WTC11 (cell line): Measurements from ENCODE around the gene BMP7. TPM values are rescaled to one million over a fixed set of nuclear protein-coding genes. Genes with fewer than 3 reads are reported as not detected.

Experiments
- ATAC-seq: fragments of 200-7000 bp; cut with Tn5 transposase; 2 replicates; pipeline ENCODE4 v1.10.0; 2021; ENCODE audit warnings: mild to moderate bottlenecking, moderate library complexity
- CTCF ChIA-PET: fragments of 300-600 bp; sonication (Branson Sonifier 250); formaldehyde crosslinking; loops from one replicate; lab custom pipeline; 2021; ENCODE audit warnings: antibody characterized with exemption; lab: Charles Lee
- POLR2A ChIA-PET: fragments of 350-600 bp; sonication (Branson Sonifier 250); formaldehyde crosslinking; loops from one replicate; lab custom pipeline; 2021; ENCODE audit warnings: antibody characterized with exemption; lab: Charles Lee
- DNase-seq: peaks from one replicate; pipeline ENCODE4 v3.0.0; 2021; ENCODE audit warnings: low spot score
- H3K27ac Mint-ChIP-seq: 2 replicates; pipeline ENCODE4 v1.8.0; 2021; ENCODE audit warnings: mixed read lengths
- H3K27me3 Mint-ChIP-seq: 2 replicates; pipeline ENCODE4 v1.8.0; 2021; ENCODE audit warnings: low read depth, mild to moderate bottlenecking, moderate library complexity, mixed read lengths
- H3K36me3 Mint-ChIP-seq: 2 replicates; pipeline ENCODE4 v1.8.0; 2021; ENCODE audit warnings: mixed read lengths
- H3K4me1 Mint-ChIP-seq: 2 replicates; pipeline ENCODE4 v1.8.0; 2022; ENCODE audit warnings: mixed read lengths
- H3K4me3 Mint-ChIP-seq: 2 replicates; pipeline ENCODE4 v1.8.0; 2021; ENCODE audit warnings: mild to moderate bottlenecking, moderate library complexity, mixed read lengths
- H3K9me3 Mint-ChIP-seq: 2 replicates; pipeline ENCODE4 v1.8.0; 2021; ENCODE audit warnings: mixed read lengths
- AR ChIP-seq: fragments of 250-450 bp; sonication (Bioruptor Pico); IDR thresholded peaks from 2 replicates; pipeline ENCODE4 v1.9.0; 2021; ENCODE audit warnings: mild to moderate bottlenecking
- CREB1 ChIP-seq: sonication (generic); formaldehyde crosslinking; IDR thresholded peaks from 2 replicates; pipeline ENCODE4 v1.8.0; 2023; ENCODE audit warnings: mild to moderate bottlenecking, missing genetic modification reagents
- CREM ChIP-seq: sonication (generic); formaldehyde crosslinking; IDR thresholded peaks from 2 replicates; pipeline ENCODE4 v1.8.1; 2022; ENCODE audit warnings: mild to moderate bottlenecking, missing genetic modification reagents, moderate library complexity
- CTCF ChIP-seq: fragments of 200-600 bp; IDR thresholded peaks from 2 replicates; pipeline ENCODE4 v1.8.0; 2022; ENCODE audit warnings: antibody characterized with exemption
- E2F4 ChIP-seq: sonication (generic); formaldehyde crosslinking; IDR thresholded peaks from 2 replicates; pipeline ENCODE4 v1.8.1; 2022; ENCODE audit warnings: low read depth, mild to moderate bottlenecking, moderate library complexity, missing genetic modification reagents, borderline replicate concordance
- EMX1 ChIP-seq: fragments of 250-450 bp; sonication (Bioruptor Pico); IDR thresholded peaks from 2 replicates; pipeline ENCODE4 v1.8.0; 2021; ENCODE audit warnings: mild to moderate bottlenecking
- ERG ChIP-seq: fragments of 250-450 bp; sonication (Bioruptor Pico); IDR thresholded peaks from 2 replicates; pipeline ENCODE4 v1.8.0; 2021; ENCODE audit warnings: mild to moderate bottlenecking
- FOXP4 ChIP-seq: sonication (generic); formaldehyde crosslinking; IDR thresholded peaks from 2 replicates; pipeline ENCODE4 v1.8.0; 2022; ENCODE audit warnings: mild to moderate bottlenecking, missing genetic modification reagents
- MLX ChIP-seq: sonication (generic); formaldehyde crosslinking; IDR thresholded peaks from 2 replicates; pipeline ENCODE4 v1.8.1; 2023; ENCODE audit warnings: mild to moderate bottlenecking, missing genetic modification reagents, moderate library complexity
- MYBL2 ChIP-seq: sonication (generic); formaldehyde crosslinking; IDR thresholded peaks from 2 replicates; pipeline ENCODE4 v1.8.1; 2023; ENCODE audit warnings: mild to moderate bottlenecking, moderate library complexity, missing genetic modification reagents
- NFATC4 ChIP-seq: fragments of 250-450 bp; sonication (Bioruptor Pico); IDR thresholded peaks from 2 replicates; pipeline ENCODE4 v1.9.0; 2021; ENCODE audit warnings: mild to moderate bottlenecking
- NR2C2 ChIP-seq: sonication (generic); formaldehyde crosslinking; IDR thresholded peaks from 2 replicates; pipeline ENCODE4 v1.8.0; 2022; ENCODE audit warnings: mild to moderate bottlenecking, missing genetic modification reagents
- SMAD4 ChIP-seq: sonication (generic); formaldehyde crosslinking; IDR thresholded peaks from 2 replicates; pipeline ENCODE4 v1.8.0; 2022; ENCODE audit warnings: mild to moderate bottlenecking, missing genetic modification reagents
- USF2 ChIP-seq: sonication (generic); formaldehyde crosslinking; IDR thresholded peaks from 2 replicates; pipeline ENCODE4 v1.8.1; 2023; ENCODE audit warnings: mild to moderate bottlenecking, missing genetic modification reagents, moderate library complexity
- total RNA-seq: library from RNA; stranded (reverse); gene quantifications from 3 replicates; pipeline ENCODE4 v1.2.3, GENCODE V29; 2021

The BMP7 gene
- total RNA-seq, 1 experiment from 2014 or later, result 40.7 TPM

GRCh38 chr20:57188056-57188455 lies 78.4 kb downstream of the BMP7 start (continued):
- TF ChIP-seq ERG, result no peak
- TF ChIP-seq SMAD4 (CRISPR knock-in tag), result no peak
- TF ChIP-seq CREB1, result no peak
- TF ChIP-seq USF2 (CRISPR knock-in tag), result no peak
- no peak for TF ChIP-seq CREM (CRISPR knock-in tag)

- ATAC-seq (no peak), DNase-seq (no peak)
- Mint-ChIP-seq H3K27ac (peak overlapping the region; percentile 79; the same call in 1 of the 2 replicates), H3K4me3 (no peak overlapping the region)
- CTCF ChIA-PET, result interaction anchor here (1.3 kb wide), 1 partner anchor 95 kb away, joined by 4 read pairs; no protein-coding TSS in a partner anchor
- POLR2A ChIA-PET, result no interaction called here
- TF ChIP-seq FOXP4, result no peak
- TF ChIP-seq USF2 (CRISPR knock-in tag), result 0 out of 2 replicates have a peak, but pooled peaks have one; percentile 13
- TF ChIP-seq MLX (CRISPR knock-in tag), result no peak
- no peak for TF ChIP-seq EMX1 (CRISPR knock-in tag)
- no peak for TF ChIP-seq E2F4
- no peak for TF ChIP-seq MYBL2 (CRISPR knock-in tag)
- TF ChIP-seq NR2C2 (CRISPR knock-in tag), result no peak
- TF ChIP-seq NFATC4, result no peak
- TF ChIP-seq, all 79 proteins: peak for 1
- Mint-ChIP-seq H3K4me1 (peaks cover 5% of the 10 kb centered on the region; the same call in 1 of the 2 replicates), H3K9me3 (peaks cover 7% of the 10 kb centered on the region), H3K27me3 (no peaks in the 10 kb centered on the region; the same call in 1 of the 2 replicates), H3K36me3 (peaks cover 8% of the 10 kb centered on the region)
Observed at GRCh38 chr20:57187068-57187634, 79.3 kb downstream of the BMP7 start.

- Mint-ChIP-seq H3K36me3 (peaks cover 8% of the 10 kb centered on the region), H3K9me3 (peaks cover 7% of the 10 kb centered on the region), H3K4me1 (peaks cover 11% of the 10 kb centered on the region), H3K27ac (no peak overlapping the region), H3K4me3 (no peak overlapping the region), H3K27me3 (no peaks in the 10 kb centered on the region; the same call in 1 of the 2 replicates)
- ATAC-seq, result no peak
- ChIA-PET CTCF (interaction anchor here (1.3 kb wide), 1 partner anchor 94 kb away, joined by 4 read pairs; no protein-coding TSS in a partner anchor), POLR2A (no interaction called here)
- no peak for TF ChIP-seq NR2C2 (CRISPR knock-in tag)
- TF ChIP-seq CTCF, result no peak
- TF ChIP-seq AR, result no peak
- no peak for DNase-seq
Observed at GRCh38 chr20:57186192-57186591, 80.2 kb downstream of the BMP7 start.
